ENCODE measurements around the gene FCHO1. TPM values are rescaled to one million over a fixed set of nuclear protein-coding genes. Genes with fewer than 3 reads are reported as not detected.
"Not testable (repeated sequence)": the region's sequence is repeated elsewhere in the genome, so short reads cannot be mapped to it uniquely, and the experiment has no call there.

Gene FCHO1
- total RNA-seq, 1 donor from 2014 or later, result 0.26 TPM

- DNase-seq (ENCODE audit: low read depth) (no peak), FAIRE-seq (no peak)
- Histone ChIP-seq H3K36me3 (ENCODE audit: control insufficient read depth, insufficient read depth, low read length) (no peaks in the 10 kb centered on the region), H3K27me3 (ENCODE audit: control insufficient read depth, insufficient read depth, low read length) (peaks cover 2% of the 10 kb centered on the region), H3K4me3 (ENCODE audit: low read depth, low read length) (no peak overlapping the region)
- no peak for TF ChIP-seq CTCF (IDR thresholded peaks at IDR 0.05; ENCODE audit: insufficient read depth, low read length, severe bottlenecking)
These were observed 16.3 kb downstream of the FCHO1 start for GRCh38 chr19:17767559-17767958.

GRCh38 chr19:17770613-17771012, 19.3 kb downstream of the FCHO1 start:
- Histone ChIP-seq H3K36me3 (ENCODE audit: control insufficient read depth, insufficient read depth, low read length) (no peaks in the 10 kb centered on the region), H3K27me3 (ENCODE audit: control insufficient read depth, insufficient read depth, low read length) (peaks cover 2% of the 10 kb centered on the region), H3K4me3 (ENCODE audit: low read depth, low read length) (no peak overlapping the region)
- FAIRE-seq (no peak), DNase-seq (ENCODE audit: low read depth) (no peak)
- TF ChIP-seq CTCF (IDR thresholded peaks at IDR 0.05; ENCODE audit: insufficient read depth, low read length, severe bottlenecking), result no peak

- peaks cover 2% of the 10 kb centered on the region for H3K27me3 ChIP-seq (ENCODE audit: control insufficient read depth, insufficient read depth, low read length)
- H3K4me3 ChIP-seq (ENCODE audit: low read depth, low read length), result no peak overlapping the region
- no peak for DNase-seq (ENCODE audit: low read depth)
- no peak for TF ChIP-seq CTCF (IDR thresholded peaks at IDR 0.05; ENCODE audit: insufficient read depth, low read length, severe bottlenecking)
- no peak for FAIRE-seq
- H3K36me3 ChIP-seq (ENCODE audit: control insufficient read depth, insufficient read depth, low read length), result no peaks in the 10 kb centered on the region
These were observed 20.9 kb downstream of the FCHO1 start for GRCh38 chr19:17772172-17772571.

GRCh38 chr19:17775245-17775927, 24.1 kb downstream of the FCHO1 start:
- peak; percentile 69 for TF ChIP-seq CTCF (IDR thresholded peaks at IDR 0.05; ENCODE audit: insufficient read depth, low read length, severe bottlenecking)
- DNase-seq (ENCODE audit: low read depth) (no peak), FAIRE-seq (no peak)
- H3K27me3 ChIP-seq (ENCODE audit: control insufficient read depth, insufficient read depth, low read length), result peaks cover under 1% of the 10 kb centered on the region
- no peak overlapping the region for H3K4me3 ChIP-seq (ENCODE audit: low read depth, low read length)
- H3K36me3 ChIP-seq (ENCODE audit: control insufficient read depth, insufficient read depth, low read length), result no peaks in the 10 kb centered on the region

GRCh38 chr19:17775991-17776803, 24.9 kb downstream of the FCHO1 start:
- Histone ChIP-seq H3K36me3 (ENCODE audit: control insufficient read depth, insufficient read depth, low read length) (no peaks in the 10 kb centered on the region), H3K4me3 (ENCODE audit: low read depth, low read length) (no peak overlapping the region), H3K27me3 (ENCODE audit: control insufficient read depth, insufficient read depth, low read length) (no peaks in the 10 kb centered on the region)
- DNase-seq (ENCODE audit: low read depth) (no peak), FAIRE-seq (no peak)
- TF ChIP-seq CTCF (IDR thresholded peaks at IDR 0.05; ENCODE audit: insufficient read depth, low read length, severe bottlenecking), result no peak

GRCh38 chr19:17777840-17778239, 26.6 kb downstream of the FCHO1 start:
- H3K27me3 ChIP-seq (ENCODE audit: control insufficient read depth, insufficient read depth, low read length); FAIRE-seq: not testable (repeated sequence)

More at GRCh38 chr19:17777840-17778239, 26.6 kb downstream of the FCHO1 start:
- DNase-seq (ENCODE audit: low read depth); H3K4me3 ChIP-seq (ENCODE audit: low read depth, low read length); H3K36me3 ChIP-seq (ENCODE audit: control insufficient read depth, insufficient read depth, low read length): not testable (repeated sequence)

Measured in bronchial epithelial cell (primary cell).